ENCODE data around the gene MGMT. TPM values are rescaled to one million over a fixed set of nuclear protein-coding genes. Genes with fewer than 3 reads are reported as not detected.

Gene MGMT
- total RNA-seq, 2 donors from 2014 or later = 41.1 to 50.4 TPM

DNA sequence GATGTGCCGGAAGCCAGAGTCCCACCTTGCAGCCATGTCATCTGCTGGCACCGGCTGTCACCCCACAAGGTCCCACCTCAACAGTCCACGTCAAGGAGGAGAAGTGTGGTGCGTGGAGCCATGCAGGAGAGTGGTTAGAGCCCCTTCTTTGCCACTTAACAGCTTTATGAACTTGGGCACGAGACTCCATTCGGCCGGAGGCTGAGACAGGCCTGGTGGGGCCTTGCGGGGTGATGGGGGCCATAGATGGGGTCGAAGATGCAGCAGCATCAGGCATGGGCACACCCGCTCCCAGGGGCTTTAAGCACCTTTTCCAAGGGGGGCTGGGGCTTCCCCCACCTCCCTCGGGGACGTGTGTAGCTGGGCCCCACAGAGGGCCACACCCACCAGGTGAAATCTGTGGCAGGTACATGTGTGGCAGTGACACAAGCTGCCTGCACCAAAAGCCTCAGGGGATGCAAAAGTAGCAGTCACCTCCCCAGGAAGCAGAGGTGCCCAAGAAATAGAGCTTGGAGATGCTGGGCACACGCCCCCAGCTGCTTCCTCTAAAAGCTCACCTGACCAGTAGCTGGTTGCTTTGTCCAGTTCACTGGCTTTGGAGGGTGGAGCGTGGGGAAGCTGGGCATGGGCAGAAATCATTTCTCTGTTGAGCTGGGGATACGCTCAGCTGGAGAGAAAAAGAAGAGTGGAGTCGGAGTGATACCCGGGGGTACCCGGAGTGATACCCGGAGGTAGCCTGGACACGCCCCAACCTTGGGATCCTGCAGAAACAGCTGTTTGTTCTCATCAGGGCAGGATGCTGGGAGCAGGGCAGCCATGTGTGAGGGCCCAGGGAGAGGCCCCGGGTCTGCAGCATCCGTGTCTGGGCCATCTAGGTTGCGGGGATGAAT lies 297.2 kb downstream of the MGMT start:
- no peaks in the 10 kb centered on the region for H3K4me1 ChIP-seq (replicated peaks)
- H3K9me3 ChIP-seq = no peaks in the 10 kb centered on the region
- TF ChIP-seq, protein P1, sequence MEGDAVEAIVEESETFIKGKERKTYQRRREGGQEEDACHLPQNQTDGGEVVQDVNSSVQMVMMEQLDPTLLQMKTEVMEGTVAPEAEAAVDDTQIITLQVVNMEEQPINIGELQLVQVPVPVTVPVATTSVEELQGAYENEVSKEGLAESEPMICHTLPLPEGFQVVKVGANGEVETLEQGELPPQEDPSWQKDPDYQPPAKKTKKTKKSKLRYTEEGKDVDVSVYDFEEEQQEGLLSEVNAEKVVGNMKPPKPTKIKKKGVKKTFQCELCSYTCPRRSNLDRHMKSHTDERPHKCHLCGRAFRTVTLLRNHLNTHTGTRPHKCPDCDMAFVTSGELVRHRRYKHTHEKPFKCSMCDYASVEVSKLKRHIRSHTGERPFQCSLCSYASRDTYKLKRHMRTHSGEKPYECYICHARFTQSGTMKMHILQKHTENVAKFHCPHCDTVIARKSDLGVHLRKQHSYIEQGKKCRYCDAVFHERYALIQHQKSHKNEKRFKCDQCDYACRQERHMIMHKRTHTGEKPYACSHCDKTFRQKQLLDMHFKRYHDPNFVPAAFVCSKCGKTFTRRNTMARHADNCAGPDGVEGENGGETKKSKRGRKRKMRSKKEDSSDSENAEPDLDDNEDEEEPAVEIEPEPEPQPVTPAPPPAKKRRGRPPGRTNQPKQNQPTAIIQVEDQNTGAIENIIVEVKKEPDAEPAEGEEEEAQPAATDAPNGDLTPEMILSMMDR (IDR thresholded peaks at IDR 0.05) = no peak
- TF ChIP-seq POLR2AphosphoS5 (IDR thresholded peaks at IDR 0.05) = no peak
- no peak for TF ChIP-seq POLR2A (IDR thresholded peaks at IDR 0.05)
- H3K27ac ChIP-seq = no peak overlapping the region
- H3K27me3 ChIP-seq (replicated peaks; ENCODE audit: insufficient read depth) = no peaks in the 10 kb centered on the region
- DNase-seq (ENCODE audit: low spot score) = no peak
- H3K36me3 ChIP-seq = no peaks in the 10 kb centered on the region
- intact Hi-C loops (cut with DNase I) = no loop called here
- no peak overlapping the region for H3K4me3 ChIP-seq
- WGBS = 96% methylated on average over 23 of the region's 23 CpGs

DNA sequence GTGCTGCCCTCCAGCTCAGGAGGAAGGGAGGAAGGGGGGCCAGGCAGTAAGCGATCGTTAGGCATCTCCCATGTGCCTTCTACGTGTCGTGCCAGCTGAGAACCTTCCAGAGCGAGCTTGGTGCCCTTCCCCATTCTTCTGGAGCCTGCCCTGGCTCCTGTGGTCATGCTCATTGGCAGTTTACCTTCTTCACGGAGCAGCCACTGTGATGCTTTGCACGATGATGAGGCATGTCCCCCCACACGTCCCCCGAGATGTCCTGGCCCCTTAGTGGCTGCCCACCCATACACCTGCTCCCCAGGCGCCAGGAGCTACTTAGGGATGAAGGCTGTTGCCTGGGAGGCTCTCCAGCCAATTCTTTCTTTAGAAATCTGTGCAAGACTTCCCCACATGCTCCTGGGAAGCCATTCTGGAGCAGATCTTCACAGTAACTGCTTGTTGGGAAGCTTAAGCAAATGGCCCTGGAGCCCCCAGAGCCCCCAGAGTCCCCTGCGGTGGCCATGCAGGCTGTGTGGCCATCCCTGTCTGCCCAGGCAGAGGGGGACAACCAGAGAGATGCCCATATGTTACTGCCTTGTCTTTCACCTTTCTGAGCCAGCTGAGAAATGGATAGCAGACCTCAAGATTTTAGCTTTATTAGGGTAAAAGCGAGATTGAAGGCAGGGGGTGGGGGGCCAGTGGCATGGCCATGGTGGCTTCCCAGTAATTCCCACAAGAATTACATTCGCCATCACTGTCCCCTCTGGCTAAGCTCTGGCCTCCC lies 298.0 kb downstream of the MGMT start:
- Histone ChIP-seq H3K36me3 (no peaks in the 10 kb centered on the region), H3K27ac (no peak overlapping the region), H3K9me3 (no peaks in the 10 kb centered on the region), H3K4me1 (replicated peaks) (no peaks in the 10 kb centered on the region), H3K4me3 (no peak overlapping the region), H3K27me3 (replicated peaks; ENCODE audit: insufficient read depth) (no peaks in the 10 kb centered on the region)
- no peak for DNase-seq (ENCODE audit: low spot score)
- TF ChIP-seq POLR2A (IDR thresholded peaks at IDR 0.05) = no peak
- no peak for TF ChIP-seq POLR2AphosphoS5 (IDR thresholded peaks at IDR 0.05)
- TF ChIP-seq, protein P1 (IDR thresholded peaks at IDR 0.05) = no peak
- 93% methylated on average over 13 of the region's 13 CpGs for WGBS
- intact Hi-C loops (cut with DNase I) = no loop called here

DNA sequence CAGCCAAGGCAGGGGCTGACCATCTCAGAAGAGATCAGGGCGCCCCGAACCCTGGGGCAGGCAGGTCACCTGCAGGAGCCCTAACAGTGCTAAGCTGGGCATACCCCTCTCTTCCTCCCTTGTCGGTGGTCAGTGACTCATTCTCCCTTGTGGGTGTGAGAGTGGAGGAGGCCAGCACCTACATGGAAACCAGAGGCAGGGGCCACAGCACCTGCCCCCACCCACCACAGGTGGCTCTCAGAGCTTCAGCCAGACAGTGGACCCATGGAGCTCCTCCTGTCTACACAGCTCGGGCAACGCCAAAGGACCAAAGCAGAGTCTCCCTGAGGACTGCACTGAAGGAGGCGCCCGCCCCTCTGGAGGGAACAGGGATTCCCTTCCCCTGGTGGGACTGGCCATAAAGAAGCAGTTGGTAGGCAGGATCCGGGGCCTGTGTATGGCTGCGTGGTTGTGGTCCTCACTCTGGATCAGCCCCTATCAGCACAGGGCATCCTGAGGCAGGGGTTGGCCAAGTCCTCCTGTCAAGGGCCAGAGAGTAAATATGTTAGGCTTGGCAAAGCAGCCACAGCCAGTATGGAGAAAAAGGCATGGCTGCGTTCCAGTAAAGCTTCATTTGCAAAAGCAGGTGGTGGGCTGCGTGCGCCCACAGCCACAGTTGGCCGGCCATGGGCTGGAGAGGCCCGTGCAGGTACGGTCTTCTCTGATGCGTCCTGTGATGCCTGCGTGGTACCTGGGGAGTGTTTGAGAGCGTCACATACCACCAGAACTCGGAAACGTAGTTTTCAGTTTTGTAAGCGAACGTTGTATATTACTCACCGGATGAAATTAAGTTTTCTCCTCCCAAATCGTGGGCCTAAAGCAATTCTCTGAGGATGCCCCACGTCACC lies 298.9 kb downstream of the MGMT start:
- H3K36me3 ChIP-seq = no peaks in the 10 kb centered on the region
- no peak for TF ChIP-seq POLR2AphosphoS5 (IDR thresholded peaks at IDR 0.05)
- TF ChIP-seq, protein P1 (IDR thresholded peaks at IDR 0.05) = no peak
- no peak for TF ChIP-seq POLR2A (IDR thresholded peaks at IDR 0.05)
- H3K27ac ChIP-seq = no peak overlapping the region
- DNase-seq (ENCODE audit: low spot score) = no peak
- H3K4me3 ChIP-seq = no peak overlapping the region
- WGBS = 96% methylated on average over 25 of the region's 25 CpGs
- no peaks in the 10 kb centered on the region for H3K4me1 ChIP-seq (replicated peaks)
- no peaks in the 10 kb centered on the region for H3K27me3 ChIP-seq (replicated peaks; ENCODE audit: insufficient read depth)
- intact Hi-C loops (cut with DNase I) = no loop called here
- no peaks in the 10 kb centered on the region for H3K9me3 ChIP-seq

GRCh38 chr10:129766611-129767550 lies 299.8 kb downstream of the MGMT start:
- no peaks in the 10 kb centered on the region for H3K36me3 ChIP-seq
- H3K27me3 ChIP-seq (replicated peaks; ENCODE audit: insufficient read depth) = no peaks in the 10 kb centered on the region
- no peaks in the 10 kb centered on the region for H3K4me1 ChIP-seq (replicated peaks)
- no peak for DNase-seq (ENCODE audit: low spot score)
- intact Hi-C loops (cut with DNase I) = no loop called here
- 95% methylated on average over 20 of the region's 25 CpGs for WGBS
- no peak overlapping the region for H3K27ac ChIP-seq
- no peak for TF ChIP-seq POLR2A (IDR thresholded peaks at IDR 0.05)
- TF ChIP-seq, protein P1 (IDR thresholded peaks at IDR 0.05) = no peak
- no peak for TF ChIP-seq POLR2AphosphoS5 (IDR thresholded peaks at IDR 0.05)
- no peak overlapping the region for H3K4me3 ChIP-seq
- no peaks in the 10 kb centered on the region for H3K9me3 ChIP-seq
